ENCODE measurements around the gene CDKAL1.

CDKAL1 gene

DNA sequence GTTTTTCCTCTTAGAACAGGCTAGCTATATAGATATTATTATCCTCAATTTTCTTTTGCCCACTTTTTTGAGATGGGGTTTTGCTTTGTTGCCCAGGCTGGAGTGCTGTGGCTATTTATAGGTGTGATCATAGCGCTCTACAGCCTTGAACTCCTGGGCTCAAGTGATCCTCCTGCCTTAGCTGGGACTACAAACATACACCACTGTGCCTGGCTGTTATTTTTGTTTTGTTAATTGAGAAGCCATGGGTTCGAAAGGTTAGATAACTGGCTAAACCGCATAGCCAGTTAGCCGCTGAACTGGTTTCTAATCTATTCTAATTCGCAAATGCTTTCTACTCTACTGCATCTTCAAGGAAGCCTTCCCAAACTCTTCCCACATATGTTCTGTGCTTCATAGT lies 425.8 kb downstream of the CDKAL1 start:
- no peak for DNase-seq (ENCODE audit: low spot score)

- DNase-seq (ENCODE audit: low spot score), result no peak
These were observed 431.0 kb downstream of the CDKAL1 start for GRCh38 chr6:20965276-20965675.

DNA sequence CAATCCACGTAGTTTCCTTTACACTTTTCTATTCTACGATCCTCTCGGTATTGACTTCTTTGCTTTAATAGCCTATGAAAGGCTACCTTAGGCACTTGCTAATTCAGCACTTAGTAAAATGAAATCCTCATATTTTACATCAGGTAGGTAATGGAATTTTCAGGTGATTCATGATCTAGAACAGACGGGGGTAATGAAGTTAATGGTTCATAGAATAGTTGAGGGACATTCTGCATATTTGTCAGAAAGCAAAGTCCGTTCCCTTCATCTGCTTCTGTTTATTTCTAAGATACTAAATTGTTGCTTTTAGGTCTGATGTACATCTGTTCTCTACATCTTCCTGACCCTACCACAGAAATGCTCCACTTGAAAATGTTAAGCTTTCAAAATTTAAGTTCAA lies 431.7 kb downstream of the CDKAL1 start:
- DNase-seq (ENCODE audit: low spot score), result no peak

DNA sequence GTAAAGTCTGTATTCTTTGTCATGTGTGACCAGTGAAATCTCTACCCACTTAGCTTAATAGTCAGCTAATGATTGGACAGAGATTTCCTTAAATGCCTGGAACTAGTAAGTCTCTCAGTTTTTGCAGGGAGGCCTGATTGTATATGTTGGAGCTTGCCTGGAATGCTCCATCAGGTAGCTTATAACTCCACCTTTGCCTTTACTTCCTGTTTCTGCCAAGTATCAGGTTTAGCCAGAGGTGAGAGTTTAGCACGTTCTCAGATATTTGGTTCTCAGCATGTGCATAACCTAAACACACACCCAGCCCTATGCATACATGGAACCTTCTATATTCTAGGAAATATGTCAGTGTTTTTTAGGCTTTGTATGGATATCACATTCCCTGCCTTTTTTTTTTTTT lies 435.3 kb downstream of the CDKAL1 start:
- DNase-seq (ENCODE audit: low spot score), result no peak

GRCh38 chr6:20976391-20976918 lies 442.2 kb downstream of the CDKAL1 start:
- DNase-seq (ENCODE audit: low spot score), result no peak

- DNase-seq (ENCODE audit: low spot score), result no peak
These were observed 443.9 kb downstream of the CDKAL1 start for GRCh38 chr6:20978151-20978614.

DNA sequence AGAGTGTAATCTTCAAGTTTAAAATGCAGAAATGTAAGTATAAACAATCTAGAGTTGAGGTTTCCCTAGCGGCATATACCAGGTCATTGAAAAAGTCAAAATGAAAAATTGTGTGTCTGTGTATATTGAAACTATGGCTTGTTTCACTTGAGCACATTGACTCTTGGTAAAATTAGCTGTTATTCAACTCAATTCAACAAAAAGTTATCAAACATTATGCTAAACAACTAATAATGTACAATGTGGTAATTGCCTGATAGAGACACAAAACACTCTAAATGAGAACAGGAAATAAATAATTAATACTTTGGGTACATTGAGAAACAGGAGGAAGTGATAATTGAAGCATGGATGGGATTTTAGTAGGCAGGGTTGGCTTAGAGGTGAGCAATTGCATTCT lies 444.8 kb downstream of the CDKAL1 start:
- no peak for DNase-seq (ENCODE audit: low spot score)

- no peak for DNase-seq (ENCODE audit: low spot score)
These were observed 449.7 kb downstream of the CDKAL1 start for GRCh38 chr6:20983961-20984360.

- no peak for DNase-seq (ENCODE audit: low spot score)
These were observed 451.6 kb downstream of the CDKAL1 start for GRCh38 chr6:20985821-20986220.

DNA sequence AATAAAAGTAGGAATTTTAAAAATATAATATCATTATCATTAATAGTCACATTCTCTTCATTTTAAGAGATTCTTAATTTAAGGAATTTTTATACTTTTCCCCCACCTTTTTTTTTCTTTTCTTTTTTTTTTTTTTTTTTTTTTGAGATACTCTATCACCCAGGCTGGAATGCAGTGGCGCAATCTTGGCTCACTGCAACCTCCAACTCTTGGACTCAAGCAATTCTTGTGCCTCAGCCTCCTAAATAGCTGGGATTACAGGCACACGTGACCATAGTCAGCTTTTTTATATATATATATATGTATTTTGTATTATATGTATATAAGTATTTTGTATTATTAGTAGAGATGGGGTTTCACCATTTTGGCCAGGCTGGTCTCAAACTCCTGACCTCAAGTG lies 457.7 kb downstream of the CDKAL1 start:
- no peak for DNase-seq (ENCODE audit: low spot score)

GRCh38 chr6:20996099-20996498 lies 461.8 kb downstream of the CDKAL1 start:
- DNase-seq (ENCODE audit: low spot score), result no peak

GRCh38 chr6:20997143-20997769 lies 463.0 kb downstream of the CDKAL1 start:
- no peak for DNase-seq (ENCODE audit: low spot score)

DNA sequence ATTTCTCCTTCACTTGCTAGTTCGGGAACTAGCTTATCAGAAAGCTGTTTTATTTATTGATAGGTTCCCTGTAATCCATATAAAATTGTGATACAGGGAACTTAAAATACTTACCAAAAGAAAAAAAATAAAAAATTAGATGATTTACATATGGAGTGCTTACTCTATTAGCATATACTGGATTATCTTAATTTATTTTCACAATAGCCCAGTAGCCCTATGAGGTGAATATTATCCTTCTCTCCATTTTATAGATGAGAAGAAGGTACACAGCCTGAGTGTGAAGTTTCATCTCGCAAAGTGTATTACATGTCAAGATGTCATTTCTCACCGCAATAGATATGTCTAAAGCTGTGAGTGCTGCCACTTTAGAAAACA lies 463.5 kb downstream of the CDKAL1 start:
- no peak for DNase-seq (ENCODE audit: low spot score)

GRCh38 chr6:20998748-20999448 lies 464.6 kb downstream of the CDKAL1 start:
- DNase-seq (ENCODE audit: low spot score), result no peak

- DNase-seq (ENCODE audit: low spot score), result no peak
These were observed 466.1 kb downstream of the CDKAL1 start for GRCh38 chr6:21000331-21000801.

DNA sequence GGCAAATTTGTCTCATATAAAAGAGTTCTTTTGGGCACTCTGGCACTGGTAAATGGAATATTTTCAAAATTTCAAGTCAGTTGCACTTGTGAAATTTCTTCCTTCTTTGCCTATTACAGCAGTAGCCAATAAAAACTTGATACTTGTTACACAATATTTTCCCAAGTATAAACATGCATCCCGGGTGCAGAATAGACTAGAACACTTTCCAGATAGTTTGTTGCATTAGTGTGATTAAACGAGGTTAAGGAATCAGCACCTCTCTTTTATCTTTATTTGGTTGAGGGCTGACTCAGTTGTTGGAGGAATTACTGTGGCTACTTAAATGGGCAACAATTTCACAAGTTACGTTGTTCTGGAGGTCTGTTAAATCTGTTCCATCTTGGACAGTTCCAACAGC lies 467.5 kb downstream of the CDKAL1 start:
- no peak for DNase-seq (ENCODE audit: low spot score)

GRCh38 chr6:21003780-21004541 lies 469.7 kb downstream of the CDKAL1 start:
- no peak for DNase-seq (ENCODE audit: low spot score)

DNA sequence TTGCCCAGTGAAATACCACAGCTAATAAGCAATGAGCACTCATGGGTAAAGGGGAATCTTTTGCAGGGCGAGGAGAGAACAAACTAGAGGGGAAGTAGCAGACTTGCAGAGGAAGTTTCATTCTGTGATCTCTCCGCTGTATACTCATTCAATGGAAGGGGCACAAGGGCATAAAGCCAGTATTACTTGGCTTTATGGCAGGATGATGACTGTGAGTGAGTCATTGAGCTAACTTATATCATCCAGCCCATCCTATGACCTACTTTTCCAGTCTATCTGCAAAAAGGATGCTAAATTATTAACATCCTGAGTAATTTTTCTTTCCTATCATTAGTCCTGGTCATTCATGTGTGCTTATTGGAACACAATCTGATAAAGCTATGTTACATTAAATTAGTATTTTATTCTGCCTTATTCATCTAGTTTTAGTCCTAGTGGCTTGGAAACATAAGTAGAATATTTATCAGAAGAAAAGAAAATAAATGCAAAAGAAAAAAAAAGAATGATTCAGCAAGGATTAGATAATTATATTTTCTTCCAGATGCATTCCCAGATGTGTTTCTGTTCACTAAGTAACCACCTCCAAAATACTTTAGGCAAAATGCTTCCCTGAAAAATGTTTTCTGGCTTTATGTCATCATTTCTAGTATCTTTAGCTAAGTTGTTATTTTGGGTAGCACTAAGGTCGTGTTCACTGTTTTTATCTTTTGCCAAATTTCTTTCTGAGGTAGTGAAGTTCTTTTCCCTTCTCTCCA lies 471.7 kb downstream of the CDKAL1 start:
- DNase-seq (ENCODE audit: low spot score), result peak; percentile 84

DNA sequence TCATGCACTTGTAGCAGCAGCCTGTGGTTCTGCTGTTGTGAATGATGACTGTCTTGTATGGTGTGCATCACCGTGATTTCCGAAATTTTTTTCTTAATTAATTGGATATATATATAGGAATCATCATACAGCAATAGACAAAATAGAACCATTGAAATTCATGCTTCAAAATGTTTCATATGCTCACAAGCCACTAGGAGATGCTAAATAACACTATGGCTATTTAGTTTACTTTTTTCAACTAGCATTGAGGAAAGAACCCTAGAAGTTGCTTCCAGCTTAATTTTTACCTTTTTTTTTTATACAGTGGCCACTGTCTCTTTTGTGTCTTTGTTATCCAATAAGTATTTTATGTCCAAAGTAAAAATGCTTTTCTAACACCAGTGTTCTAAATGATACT lies 485.4 kb downstream of the CDKAL1 start:
- peak; percentile 3 for DNase-seq (ENCODE audit: low spot score)

GRCh38 chr6:21022343-21023107 lies 488.3 kb downstream of the CDKAL1 start:
- DNase-seq (ENCODE audit: low spot score), result peak; percentile 11

GRCh38 chr6:21023210-21023609 lies 489.0 kb downstream of the CDKAL1 start:
- no peak for DNase-seq (ENCODE audit: low spot score)
